H1 (cell line): ENCODE measurements around the gene CDH16. TPM values are rescaled to one million over a fixed set of nuclear protein-coding genes. Genes with fewer than 3 reads are reported as not detected.

Source experiments
- CTCF ChIA-PET: fragments of 300-600 bp; sonication (Branson Sonifier 250); formaldehyde crosslinking; loops from one replicate; lab custom pipeline; 2021; ENCODE audit not compliant: partially characterized antibody; lab: Charles Lee
- POLR2A ChIA-PET: fragments of 300-600 bp; sonication (Branson Sonifier 250); formaldehyde crosslinking; loops from one replicate; lab custom pipeline; 2021; ENCODE audit warnings: inconsistent platforms; ENCODE audit not compliant: partially characterized antibody; lab: Charles Lee
- DNase-seq, 2 experiments: peaks; one replicate each; pipeline versions ENCODE4 v3.0.0 to v3.0.0-alpha.2; 2010 to 2022; ENCODE audit warnings: low spot score in 2 of 2, low read depth in 1 of 2, mixed read lengths in 1 of 2
- FAIRE-seq: peaks from 2 replicates; lab custom pipeline; 2011; peaks lifted over from hg19 to GRCh38; lab: Jason Lieb, UNC
- H2AFZ ChIP-seq: 2 replicates; pipeline ENCODE4 v1.8.1; 2012; ENCODE audit warnings: low read length, inconsistent platforms
- H2AK5ac ChIP-seq: 2 replicates; pipeline ENCODE4 v1.6.1; 2013; ENCODE audit warnings: low read depth, low read length
- H2BK120ac ChIP-seq: replicated peaks from 2 replicates; pipeline ENCODE3; 2013; ENCODE audit warnings: low read depth, low read length, inconsistent platforms
- H2BK12ac ChIP-seq: 2 replicates; pipeline ENCODE4 v1.6.1; 2013; ENCODE audit warnings: low read depth, low read length
- H2BK15ac ChIP-seq: 2 replicates; pipeline ENCODE4 v1.6.1; 2013; ENCODE audit warnings: low read length
- H2BK20ac ChIP-seq: 2 replicates; pipeline ENCODE4 v1.6.1; 2013; ENCODE audit warnings: low read length
- H2BK5ac ChIP-seq: 2 replicates; pipeline ENCODE4 v1.6.1; 2013; ENCODE audit warnings: low read depth, low read length
- H3K14ac ChIP-seq: 2 replicates; pipeline ENCODE4 v1.6.1; 2013; ENCODE audit warnings: inconsistent platforms; ENCODE audit not compliant: insufficient read length
- H3K18ac ChIP-seq: 2 replicates; pipeline ENCODE4 v1.6.1; 2013; ENCODE audit warnings: low read length; ENCODE audit errors: extremely low read depth
- H3K23ac ChIP-seq: 2 replicates; pipeline ENCODE4 v1.6.1; 2013; ENCODE audit warnings: inconsistent platforms; ENCODE audit not compliant: insufficient read length
- H3K23me2 ChIP-seq: 2 replicates; pipeline ENCODE4 v1.6.1; 2013; ENCODE audit warnings: low read depth, low read length
- H3K27ac ChIP-seq: 2 replicates; pipeline ENCODE4 v1.6.1; 2011; ENCODE audit warnings: low read depth, low read length, inconsistent platforms
- H3K27me3 ChIP-seq, 4 experiments: replicated peaks in 1 of 4; 1 replicate in 1 of 4; 2 replicates in 3 of 4; pipeline versions ENCODE4 v1.6.1 to v1.8.1; 2011 to 2013; ENCODE audit warnings: low read length in 3 of 4, mild to moderate bottlenecking in 3 of 4, inconsistent platforms in 2 of 4, mixed read lengths in 2 of 4, moderate library complexity in 1 of 4; ENCODE audit not compliant: control insufficient read depth in 3 of 4, insufficient read depth in 3 of 4; ENCODE audit errors: extremely low read depth in 1 of 4
- H3K36me3 ChIP-seq, 4 experiments: 2 replicates each; pipeline versions ENCODE4 v1.6.1 to v1.8.1; 2011 to 2013; ENCODE audit warnings: mild to moderate bottlenecking in 4 of 4, low read length in 3 of 4, moderate library complexity in 2 of 4, control low read depth in 1 of 4, inconsistent platforms in 1 of 4; ENCODE audit not compliant: insufficient read depth in 4 of 4, control insufficient read depth in 2 of 4
- H3K4ac ChIP-seq: replicated peaks from 2 replicates; pipeline ENCODE3; 2013; ENCODE audit warnings: low read length, low read depth, mixed read lengths, inconsistent platforms; ENCODE audit not compliant: insufficient read length
- H3K4me1 ChIP-seq, 4 experiments: replicated peaks in 1 of 4; 1 replicate in 1 of 4; 2 replicates in 3 of 4; pipeline versions ENCODE4 v1.6.1 to v1.8.1; 2011 to 2013; ENCODE audit warnings: low read length in 3 of 4, inconsistent platforms in 2 of 4, mixed read lengths in 1 of 4; ENCODE audit not compliant: insufficient read depth in 4 of 4, control insufficient read depth in 3 of 4
- H3K4me2 ChIP-seq, 2 experiments: 2 replicates each; pipeline versions ENCODE4 v1.6.1 to v1.8.1; 2011 to 2013; ENCODE audit warnings: low read depth in 2 of 2, low read length in 2 of 2, control low read depth in 1 of 2, inconsistent platforms in 1 of 2, mild to moderate bottlenecking in 1 of 2; ENCODE audit not compliant: insufficient read depth in 1 of 2
- H3K4me3 ChIP-seq, 4 experiments: fragments of 200-600, 300-600 bp in 1 of 4; sonication (generic), shearing (Covaris generic), sonication (Bioruptor Twin) in 1 of 4; 2 replicates each; pipeline versions ENCODE4 v1.5.1 to v1.8.1; 2011 to 2016; ENCODE audit warnings: low read length in 4 of 4, low read depth in 3 of 4, control low read depth in 2 of 4, inconsistent platforms in 2 of 4, mild to moderate bottlenecking in 2 of 4, mixed read lengths in 1 of 4, moderate library complexity in 1 of 4; ENCODE audit not compliant: insufficient read depth in 2 of 4; ENCODE audit errors: extremely low read depth in 1 of 4
- H3K56ac ChIP-seq: replicated peaks from 2 replicates; pipeline ENCODE3; 2013; ENCODE audit warnings: low read depth, mild to moderate bottlenecking, mixed read lengths, low read length, inconsistent platforms; ENCODE audit not compliant: insufficient read length
- H3K79me1 ChIP-seq: 2 replicates; pipeline ENCODE4 v1.6.1; 2013; ENCODE audit warnings: low read depth, low read length, control low read depth
- H3K79me2 ChIP-seq, 2 experiments: 2 replicates each; pipeline versions ENCODE4 v1.6.1 to v1.8.1; 2012 to 2013; ENCODE audit warnings: low read length in 2 of 2, mild to moderate bottlenecking in 2 of 2, inconsistent platforms in 1 of 2; ENCODE audit not compliant: insufficient read depth in 2 of 2, control insufficient read depth in 1 of 2
- H3K9ac ChIP-seq, 4 experiments: replicated peaks in 1 of 4; 1 replicate in 1 of 4; 2 replicates in 3 of 4; pipeline versions ENCODE4 v1.6.1 to v1.8.1; 2011 to 2013; ENCODE audit warnings: low read depth in 3 of 4, low read length in 3 of 4, control low read depth in 2 of 4, mild to moderate bottlenecking in 2 of 4, moderate library complexity in 2 of 4, inconsistent platforms in 1 of 4; ENCODE audit errors: extremely low read depth in 1 of 4
- H3K9me3 ChIP-seq, 2 experiments: 2 replicates each; pipeline versions ENCODE4 v1.6.1 to v1.8.1; 2012 to 2013; ENCODE audit warnings: mild to moderate bottlenecking in 2 of 2, moderate library complexity in 2 of 2, control low read depth in 1 of 2, inconsistent platforms in 1 of 2, low read depth in 1 of 2, low read length in 1 of 2, mixed read lengths in 1 of 2; ENCODE audit not compliant: insufficient read depth in 2 of 2
- H4K20me1 ChIP-seq, 2 experiments: replicated peaks in 1 of 2; 2 replicates each; pipeline versions ENCODE3 to v1.8.1; 2011 to 2013; ENCODE audit warnings: inconsistent platforms in 2 of 2, low read length in 2 of 2, mild to moderate bottlenecking in 1 of 2; ENCODE audit not compliant: insufficient read depth in 2 of 2, control insufficient read depth in 1 of 2
- H4K5ac ChIP-seq: 2 replicates; pipeline ENCODE4 v1.6.1; 2013; ENCODE audit warnings: low read length, low read depth, mixed read lengths, inconsistent platforms; ENCODE audit not compliant: insufficient read length
- H4K8ac ChIP-seq: 2 replicates; pipeline ENCODE4 v1.8.0; 2013; ENCODE audit warnings: mild to moderate bottlenecking, moderate library complexity, low read length, inconsistent platforms; ENCODE audit not compliant: insufficient read depth; ENCODE audit errors: extremely low read depth
- H4K91ac ChIP-seq: replicated peaks from 2 replicates; pipeline ENCODE3; 2013; ENCODE audit warnings: low read length, mixed read lengths, inconsistent platforms; ENCODE audit not compliant: insufficient read length
- CBX5 ChIP-seq: fragments of 300-800, 300-1000 bp; sonication (generic); IDR thresholded peaks from 2 replicates; pipeline ENCODE4 v1.7.1; 2016; ENCODE audit warnings: antibody characterized with exemption, low read length, low read depth
- KDM4A ChIP-seq: IDR thresholded peaks from one replicate; pipeline ENCODE4 v1.7.1; 2012; ENCODE audit warnings: low read depth, mild to moderate bottlenecking, moderate library complexity, low read length, inconsistent platforms; ENCODE audit not compliant: severe bottlenecking
- NRF1 ChIP-seq: IDR thresholded peaks from 2 replicates; pipeline ENCODE4 v1.6.1; 2011; ENCODE audit warnings: mild to moderate bottlenecking, low read depth, low read length, improper control_type of control experiment
- POU5F1 ChIP-seq: IDR thresholded peaks from 2 replicates; pipeline ENCODE4 v1.6.1; 2011; ENCODE audit warnings: low read depth, mild to moderate bottlenecking, low read length, moderate library complexity
- RAD21 ChIP-seq, 2 experiments: IDR thresholded peaks in 1 of 2; conservative IDR thresholded peaks in 1 of 2; 2 replicates each; pipeline ENCODE4 v1.6.1; 2011; ENCODE audit warnings: low read depth in 2 of 2, low read length in 2 of 2, improper control_type of control experiment in 1 of 2, inconsistent platforms in 1 of 2, mild to moderate bottlenecking in 1 of 2, moderate library complexity in 1 of 2
- YY1 ChIP-seq: IDR thresholded peaks from 2 replicates; pipeline ENCODE4 v1.6.1; 2011; ENCODE audit warnings: low read depth, mild to moderate bottlenecking, low read length
- WGBS, 2 experiments: shearing (Covaris generic) in 1 of 2; methylation state at CpG; one replicate each; pipeline versions ENCODE4 v1.1.6 to v1.1.7; 2013 to 2015; ENCODE audit warnings: low lambda C conversion rate in 2 of 2, mixed read lengths in 2 of 2, inconsistent platforms in 1 of 2, low coverage in 1 of 2, missing lambda C conversion rate in 1 of 2; ENCODE audit not compliant: insufficient replicate concordance in 2 of 2, insufficient coverage in 1 of 2, insufficient read length in 1 of 2; ENCODE audit errors: extremely low coverage in 1 of 2, missing lambda C conversion rate in 1 of 2; 5-methylcytosine and 5-hydroxymethylcytosine counted together
- polyA plus RNA-seq, 7 experiments: library from polyadenylated mRNA; depleted of rRNA in 3 of 7; stranded (reverse) in 5 of 7; unstranded in 2 of 7; fragments of >200 nt in 5 of 7; fragments of 200-250 nt in 2 of 7; gene quantifications; 1 replicate in 5 of 7; 2 replicates in 1 of 7; 4 replicates in 1 of 7; pipeline versions ENCODE4 v1.2.1 to v1.2.3, GENCODE V29; 2011 to 2013; ENCODE audit warnings: missing spikeins in 2 of 7, mixed read lengths in 2 of 7
- total RNA-seq: library from RNA; stranded (reverse); fragmentation: NEBNext Ultra II Directional; extraction: Animal tissue kit (Norgen Biotek cat#: 25700); gene quantifications from 2 replicates; pipeline ENCODE4 v1.2.1, GENCODE V29; 2021

CDH16 gene
- total and polyA plus RNA-seq, 2 of the 8 experiments (the other 6 are each of a cell fraction or from before 2014, with no cell fraction given) = not detected

GRCh38 chr16:66952430-66953110 lies 33.9 kb upstream of the CDH16 start:
- H3K4me1 ChIP-seq = peaks cover 0 to 3% (median under 1%) of the 10 kb centered on the region in 4 experiments; a peak in 2 of 7 replicates
- no peak overlapping the region for H2BK120ac ChIP-seq
- no peak overlapping the region for H3K23ac ChIP-seq
- no peak overlapping the region for H3K4ac ChIP-seq
- no peak overlapping the region for H3K4me2 ChIP-seq
- no peak for TF ChIP-seq KDM4A
- no peak for TF ChIP-seq POU5F1
- TF ChIP-seq CBX5 = no peak
- no peak for TF ChIP-seq RAD21 (IDR thresholded peaks at IDR 0.05 in 1 of 2, conservative IDR thresholded peaks at IDR 0.05 in 1 of 2; ENCODE audit: low read depth in 2 of 2, low read length in 2 of 2)
- no peak for TF ChIP-seq NRF1
- TF ChIP-seq YY1 = no peak
- ChIA-PET POLR2A (interaction anchor here (0.6 to 0.7 kb wide), 2 partner anchors 158 to 234 kb away, joined by 3 to 4 read pairs; no protein-coding TSS in a partner anchor), CTCF (interaction anchor here (0.6 to 3.4 kb wide), 18 partner anchors 8 to 338 kb away, joined by 3 to 18 read pairs (median 4); partner anchors contain the start of genes B3GNT9, CES3, ELMO3 and EXOC3L1)
- no peak overlapping the region for H2AK5ac ChIP-seq
- no peak overlapping the region for H3K9ac ChIP-seq
- peaks cover 2% of the 10 kb centered on the region; the same call in 1 of the 2 replicates for H3K23me2 ChIP-seq
- H2BK12ac ChIP-seq = no peak overlapping the region
- no peaks in the 10 kb centered on the region for H3K79me1 ChIP-seq
- no peak overlapping the region for H3K18ac ChIP-seq
- H4K20me1 ChIP-seq = no peaks in the 10 kb centered on the region
- DNase-seq = no peak
- peaks cover 9 to 31% (median 29%) of the 10 kb centered on the region in 4 experiments for H3K27me3 ChIP-seq
- H3K4me3 ChIP-seq = no peak overlapping the region
- no peak overlapping the region for H2AFZ ChIP-seq
- no peaks in the 10 kb centered on the region for H3K9me3 ChIP-seq
- H3K14ac ChIP-seq = no peak overlapping the region
- no peak overlapping the region for H3K56ac ChIP-seq
- no peak overlapping the region for H4K8ac ChIP-seq
- 90% methylated on average over 7 of the region's 7 CpGs; no CpG with 5 or more reads in 1 of the 2 experiments for WGBS, 2 experiments
- H3K27ac ChIP-seq = no peak overlapping the region
- no peak overlapping the region for H4K5ac ChIP-seq
- H2BK20ac ChIP-seq = no peak overlapping the region; the same call in 1 of the 2 replicates
- H4K91ac ChIP-seq = no peak overlapping the region
- no peak overlapping the region for H2BK5ac ChIP-seq
- no peaks in the 10 kb centered on the region for H3K36me3 ChIP-seq
- H2BK15ac ChIP-seq = no peak overlapping the region
- H3K79me2 ChIP-seq = no peaks in the 10 kb centered on the region
- FAIRE-seq = no peak
